B cell (primary cell): Measurements from ENCODE around the gene TWSG1. TPM values are rescaled to one million over a fixed set of nuclear protein-coding genes. Genes with fewer than 3 reads are reported as not detected.

Source experiments
- ATAC-seq: fragments of 200-7000 bp; cut with Tn5 transposase; one replicate; pipeline ENCODE4 v1.10.0; 2021; ENCODE audit warnings: low read depth, mild to moderate bottlenecking, moderate number of reproducible peaks, moderate library complexity
- CTCF ChIA-PET: fragments of 350-600 bp; sonication (Branson Sonifier 250); formaldehyde crosslinking; loops from one replicate; lab custom pipeline; 2021; ENCODE audit warnings: antibody characterized with exemption, inconsistent platforms; lab: Charles Lee
- POLR2A ChIA-PET: fragments of 350-600 bp; sonication (Branson Sonifier 250); formaldehyde crosslinking; loops from one replicate; lab custom pipeline; 2021; ENCODE audit warnings: antibody characterized with exemption; lab: Charles Lee
- DNase-seq: peaks from one replicate; pipeline ENCODE4 v3.0.0; 2013
- H2AFZ ChIP-seq: 2 replicates; pipeline ENCODE4 v1.6.1; 2012; ENCODE audit warnings: mild to moderate bottlenecking, low read depth, low read length; ENCODE audit not compliant: insufficient read depth, poor library complexity, severe bottlenecking
- H3K27ac ChIP-seq, 2 donors: 1 replicate in 1 of 2; 2 replicates in 1 of 2; pipeline ENCODE4 v1.5.1; 2012 to 2013; ENCODE audit warnings: low read length in 2 of 2, mild to moderate bottlenecking in 2 of 2, moderate library complexity in 1 of 2
- H3K27me3 ChIP-seq, 4 experiments: fragments of 200-600 bp in 1 of 4; sonication (generic) in 1 of 4; replicated peaks in 1 of 4; 1 replicate in 2 of 4; 2 replicates in 2 of 4; pipeline versions ENCODE4 v1.6.1 to v1.7.0; 2013 to 2016; ENCODE audit warnings: low read length in 3 of 4, mild to moderate bottlenecking in 2 of 4, mixed read lengths in 1 of 4, moderate library complexity in 1 of 4; ENCODE audit not compliant: insufficient read depth in 4 of 4, control insufficient read depth in 3 of 4; ENCODE audit errors: control extremely low read depth in 1 of 4
- H3K36me3 ChIP-seq, 2 experiments: replicated peaks in 1 of 2; 1 replicate in 1 of 2; 2 replicates in 1 of 2; pipeline versions ENCODE4 v1.6.1 to v1.7.1; 2013; ENCODE audit warnings: low read length in 1 of 2; ENCODE audit not compliant: insufficient read depth in 2 of 2, control insufficient read depth in 1 of 2; ENCODE audit errors: control extremely low read depth in 1 of 2, extremely low read depth in 1 of 2
- H3K4me1 ChIP-seq, 2 donors: fragments of 200-600 bp in 1 of 2; sonication (generic) in 1 of 2; 1 replicate in 1 of 2; 2 replicates in 1 of 2; pipeline versions ENCODE4 v1.5.1 to v1.6.1; 2013 to 2017; ENCODE audit warnings: low read length in 2 of 2; ENCODE audit not compliant: control insufficient read depth in 2 of 2, insufficient read depth in 2 of 2
- H3K4me2 ChIP-seq: replicated peaks from 2 replicates; pipeline ENCODE3; 2012; ENCODE audit warnings: mild to moderate bottlenecking, low read depth, low read length; ENCODE audit not compliant: poor library complexity, severe bottlenecking
- H3K4me3 ChIP-seq, 5 experiments: fragments of 200-600 bp in 1 of 5; sonication (generic) in 1 of 5; 1 replicate in 3 of 5; 2 replicates in 2 of 5; pipeline versions ENCODE4 v1.5.1 to v1.7.0; 2011 to 2016; ENCODE audit warnings: low read length in 4 of 5, mild to moderate bottlenecking in 4 of 5, low read depth in 2 of 5, control low read depth in 1 of 5, moderate library complexity in 1 of 5; ENCODE audit not compliant: insufficient read depth in 1 of 5; ENCODE audit errors: control extremely low read depth in 1 of 5, extremely low read depth in 1 of 5
- H3K79me2 ChIP-seq: fragments of 200-600 bp; sonication (generic); one replicate; pipeline ENCODE4 v1.6.0; 2016; ENCODE audit warnings: low read length; ENCODE audit not compliant: control insufficient read depth, insufficient read depth
- H3K9ac ChIP-seq: fragments of 200-600 bp; sonication (generic); 2 replicates; pipeline ENCODE4 v1.6.1; 2017; ENCODE audit warnings: mild to moderate bottlenecking, low read length, moderate library complexity
- H3K9me3 ChIP-seq, 3 donors: one replicate each; pipeline versions ENCODE4 v1.6.1 to v1.7.1; 2013; ENCODE audit warnings: low read length in 2 of 3; ENCODE audit not compliant: control insufficient read depth in 2 of 3, insufficient read depth in 1 of 3; ENCODE audit errors: control extremely low read depth in 1 of 3
- H4K20me1 ChIP-seq: 2 replicates; pipeline ENCODE4 v1.6.0; 2012; ENCODE audit warnings: mild to moderate bottlenecking, low read length; ENCODE audit not compliant: insufficient read depth, control insufficient read depth, poor library complexity, severe bottlenecking
- H3K27ac Mint-ChIP-seq: one replicate; pipeline ENCODE4 v1.8.0; 2021; ENCODE audit warnings: mixed read lengths
- H3K27me3 Mint-ChIP-seq: one replicate; pipeline ENCODE4 v1.8.0; 2021; ENCODE audit warnings: mixed read lengths
- H3K4me1 Mint-ChIP-seq: one replicate; pipeline ENCODE4 v1.8.0; 2021; ENCODE audit warnings: mixed read lengths
- H3K4me3 Mint-ChIP-seq: one replicate; pipeline ENCODE4 v1.8.0; 2021; ENCODE audit warnings: mixed read lengths
- H3K9me3 Mint-ChIP-seq: one replicate; pipeline ENCODE4 v1.8.0; 2022; ENCODE audit warnings: mixed read lengths; ENCODE audit not compliant: insufficient read depth
- CTCF ChIP-seq: fragments of 200-600 bp; IDR thresholded peaks from one replicate; pipeline ENCODE4 v1.8.0; 2022; ENCODE audit warnings: antibody characterized with exemption, mild to moderate bottlenecking
- EZH2 ChIP-seq: IDR thresholded peaks from 2 replicates; pipeline ENCODE4 v1.6.1; 2012; ENCODE audit warnings: borderline replicate concordance, low read depth, mild to moderate bottlenecking, moderate library complexity, low read length; ENCODE audit not compliant: insufficient read depth, poor library complexity, severe bottlenecking
- WGBS: methylation state at CpG from one replicate; pipeline ENCODE4 v1.1.5; 2013; ENCODE audit warnings: missing lambda C conversion rate; ENCODE audit not compliant: insufficient coverage; 5-methylcytosine and 5-hydroxymethylcytosine counted together
- intact Hi-C: fragments of 100-400 bp; cut with micrococcal nuclease; formaldehyde crosslinking; loops from one replicate; pipeline ENCODE4 v1.10.0; 2022
- polyA plus RNA-seq: library from polyadenylated mRNA; depleted of rRNA; stranded (reverse); fragments of >200 nt; gene quantifications from 2 replicates; pipeline ENCODE4 v1.2.3, GENCODE V29; 2012
- total RNA-seq, 2 donors: library from RNA; stranded (reverse); fragments of 120-200 nt in 1 of 2; gene quantifications; 1 replicate in 1 of 2; 2 replicates in 1 of 2; pipeline versions ENCODE4 v1.2.3 to v1.2.4, GENCODE V29; 2013 to 2022

The TWSG1 gene
- total and polyA plus RNA-seq, 2 donors (not counting 1 experiment from before 2014, with no cell fraction given), result 1.1 to 6.3 TPM

- Mint-ChIP-seq H3K27me3 (peaks cover 31% of the 10 kb centered on the region), H3K4me1 (no peaks in the 10 kb centered on the region), H3K4me3 (no peak overlapping the region), H3K27ac (no peak overlapping the region), H3K9me3 (peaks cover 4% of the 10 kb centered on the region)
- ATAC-seq (no peak), DNase-seq (no peak)
- TF ChIP-seq EZH2, result no peak
- no peak for TF ChIP-seq CTCF
- Histone ChIP-seq H3K4me3 (no peak overlapping the region), H4K20me1 (no peaks in the 10 kb centered on the region), H2AFZ (no peak overlapping the region), H3K4me1 (no peaks in the 10 kb centered on the region), H3K4me2 (no peak overlapping the region), H3K9ac (no peak overlapping the region), H3K9me3 (peaks cover 0 to 11% (median 3%) of the 10 kb centered on the region in 3 donors), H3K27me3 (peaks cover 0 to 11% (median 0%) of the 10 kb centered on the region in 4 experiments), H3K36me3 (no peaks in the 10 kb centered on the region), H3K27ac (no peak overlapping the region), H3K79me2 (no peaks in the 10 kb centered on the region)
- WGBS, result 93% methylated on average over 3 of the region's 4 CpGs
- CTCF ChIA-PET, result interaction anchor here (1.4 kb wide), 1 partner anchor 248 kb away, joined by 3 read pairs; no protein-coding TSS in a partner anchor
- POLR2A ChIA-PET, result no interaction called here
- intact Hi-C loops, result no loop called here
Measured at GRCh38 chr18:9321736-9322135, 12.8 kb upstream of the TWSG1 start.

- intact Hi-C loops, result no loop called here
- H3K27me3 Mint-ChIP-seq, result peaks cover 31% of the 10 kb centered on the region
Measured at GRCh38 chr18:9322744-9323143, 11.8 kb upstream of the TWSG1 start.

More at GRCh38 chr18:9322744-9323143, 11.8 kb upstream of the TWSG1 start:
- no peak overlapping the region for H3K4me3 ChIP-seq
- no peak overlapping the region for H3K27ac ChIP-seq
- CTCF ChIA-PET, result no interaction called here
- no peaks in the 10 kb centered on the region for H3K4me1 ChIP-seq
- POLR2A ChIA-PET, result no interaction called here
- H3K36me3 ChIP-seq, result no peaks in the 10 kb centered on the region
- no peaks in the 10 kb centered on the region for H4K20me1 ChIP-seq
- ATAC-seq (no peak), DNase-seq (no peak)
- 56% methylated on average over 2 of the region's 2 CpGs for WGBS
- H3K79me2 ChIP-seq, result no peaks in the 10 kb centered on the region
- TF ChIP-seq CTCF (no peak), EZH2 (no peak)
- no peaks in the 10 kb centered on the region for H3K4me1 Mint-ChIP-seq
- H3K9me3 ChIP-seq, result peaks cover 2 to 11% (median 3%) of the 10 kb centered on the region in 3 donors
- peaks cover 0 to 11% (median 0%) of the 10 kb centered on the region in 4 experiments for H3K27me3 ChIP-seq
- no peak overlapping the region for H3K4me3 Mint-ChIP-seq
- no peak overlapping the region for H3K9ac ChIP-seq
- no peak overlapping the region for H3K4me2 ChIP-seq
- H3K27ac Mint-ChIP-seq, result no peak overlapping the region
- no peak overlapping the region for H2AFZ ChIP-seq
- peaks cover 4% of the 10 kb centered on the region for H3K9me3 Mint-ChIP-seq
